Neural crest cell (in vitro differentiated cells): ENCODE data around the gene TFEB. TPM values are rescaled to one million over a fixed set of nuclear protein-coding genes. Genes with fewer than 3 reads are reported as not detected.

Source experiments
- DNase-seq: peaks from one replicate; pipeline ENCODE4 v3.0.0; 2021; ENCODE audit warnings: low read depth, mixed read lengths, low spot score
- H3K27ac Mint-ChIP-seq: one replicate; pipeline ENCODE4 v1.8.0; 2021; ENCODE audit warnings: mild to moderate bottlenecking, mixed read lengths; ENCODE audit not compliant: unreplicated experiment
- H3K27me3 Mint-ChIP-seq: 2 replicates; pipeline ENCODE4 v1.8.0; 2021; ENCODE audit warnings: low read depth, mild to moderate bottlenecking, mixed read lengths
- H3K36me3 Mint-ChIP-seq: 2 replicates; pipeline ENCODE4 v1.8.0; 2021; ENCODE audit warnings: low read depth, mild to moderate bottlenecking, mixed read lengths
- H3K4me1 Mint-ChIP-seq: 2 replicates; pipeline ENCODE4 v1.8.0; 2021; ENCODE audit warnings: mixed read lengths
- H3K4me3 Mint-ChIP-seq: one replicate; pipeline ENCODE4 v1.8.0; 2021; ENCODE audit warnings: mild to moderate bottlenecking, mixed read lengths
- H3K9me3 Mint-ChIP-seq: 2 replicates; pipeline ENCODE4 v1.8.0; 2021; ENCODE audit warnings: mixed read lengths
- CTCF ChIP-seq: fragments of 200-600 bp; sonication (generic); conservative IDR thresholded peaks from 2 replicates; pipeline ENCODE4 v1.5.0; 2021; ENCODE audit warnings: antibody characterized with exemption, mild to moderate bottlenecking
- total RNA-seq: library from RNA; stranded (reverse); gene quantifications from 2 replicates; pipeline ENCODE4 v1.2.1, GENCODE V29; 2021

The TFEB gene
- total RNA-seq, 1 donor from 2014 or later = 1.3 TPM

- TF ChIP-seq CTCF = peak; percentile 92
- H3K27ac Mint-ChIP-seq = peak within 1 kb of the TSS; percentile 79
- H3K27me3 Mint-ChIP-seq = peaks cover 6% of the 10 kb centered on the region
- H3K4me3 Mint-ChIP-seq = peak within 1 kb of the TSS; percentile 94
- H3K4me1 Mint-ChIP-seq = peaks cover 17% of the 10 kb centered on the region
- no peaks in the 10 kb centered on the region for H3K36me3 Mint-ChIP-seq
- DNase-seq = peak; percentile 100
- H3K9me3 Mint-ChIP-seq = no peaks in the 10 kb centered on the region
Measured at GRCh38 chr6:41779788-41780550, 44.6 kb upstream of the TFEB start, which contains the start of gene FRS3. Gene FRS3, minus strand, starts transcription at chr6:41779900. Its CDS starts 2,913 bp downstream, at chr6:41776987.

GRCh38 chr6:41779336-41779735 is 43.9 kb upstream of the TFEB start:
- Mint-ChIP-seq H3K4me1 (peaks cover 17% of the 10 kb centered on the region), H3K9me3 (no peaks in the 10 kb centered on the region), H3K4me3 (peak overlapping the region; percentile 92), H3K27me3 (peaks cover 6% of the 10 kb centered on the region), H3K36me3 (no peaks in the 10 kb centered on the region), H3K27ac (peak overlapping the region; percentile 79)
- TF ChIP-seq CTCF = no peak
- DNase-seq = peak; percentile 10

- H3K27ac Mint-ChIP-seq = no peak overlapping the region
- no peaks in the 10 kb centered on the region for H3K36me3 Mint-ChIP-seq
- peak overlapping the region; percentile 92 for H3K4me3 Mint-ChIP-seq
- no peaks in the 10 kb centered on the region for H3K9me3 Mint-ChIP-seq
- peaks cover 17% of the 10 kb centered on the region for H3K4me1 Mint-ChIP-seq
- DNase-seq = no peak
- no peak for TF ChIP-seq CTCF
- H3K27me3 Mint-ChIP-seq = peaks cover 6% of the 10 kb centered on the region
Measured at GRCh38 chr6:41778895-41779294, 43.5 kb upstream of the TFEB start.

- Mint-ChIP-seq H3K4me3 (peak overlapping the region; percentile 92), H3K4me1 (peaks cover 17% of the 10 kb centered on the region), H3K27me3 (peaks cover 6% of the 10 kb centered on the region), H3K27ac (no peak overlapping the region), H3K9me3 (no peaks in the 10 kb centered on the region), H3K36me3 (no peaks in the 10 kb centered on the region)
- TF ChIP-seq CTCF = no peak
- no peak for DNase-seq
Measured at GRCh38 chr6:41777551-41778285, 42.3 kb upstream of the TFEB start.

GRCh38 chr6:41775293-41775882 is 40.0 kb upstream of the TFEB start:
- no peaks in the 10 kb centered on the region for H3K27me3 Mint-ChIP-seq
- peaks cover 7% of the 10 kb centered on the region for H3K4me1 Mint-ChIP-seq
- H3K36me3 Mint-ChIP-seq = no peaks in the 10 kb centered on the region

More at GRCh38 chr6:41775293-41775882, 40.0 kb upstream of the TFEB start:
- no peak for DNase-seq
- no peak for TF ChIP-seq CTCF
- H3K4me3 Mint-ChIP-seq = peak overlapping the region; percentile 12
- H3K27ac Mint-ChIP-seq = no peak overlapping the region
- H3K9me3 Mint-ChIP-seq = no peaks in the 10 kb centered on the region
